GM18951 (cell line): ENCODE data around the gene SEZ6L.

Experiments
- POLR2A ChIP-seq: IDR thresholded peaks from 4 replicates; pipeline ENCODE4 v1.6.1; 2011; ENCODE audit warnings: mild to moderate bottlenecking; ENCODE audit not compliant: insufficient read length, insufficient read depth; ENCODE audit errors: extremely low read depth
- in situ Hi-C: fragments of 300-500 bp; cut with MboI; formaldehyde crosslinking; loops from one replicate; pipeline ENCODE4 v1.12.0; 2022; ENCODE audit warnings: low sequenced_read_pairs, mixed read lengths, inconsistent platforms; ENCODE audit not compliant: unreplicated experiment

The SEZ6L gene

GRCh38 chr22:26326803-26327202 is 157.5 kb downstream of the SEZ6L start:
- TF ChIP-seq POLR2A = no peak
- in situ Hi-C loops = no loop called here

- TF ChIP-seq POLR2A = no peak
- in situ Hi-C loops = no loop called here
These were observed 158.0 kb downstream of the SEZ6L start for GRCh38 chr22:26327306-26327705.

GRCh38 chr22:26328221-26328620 is 159.0 kb downstream of the SEZ6L start:
- in situ Hi-C loops = no loop called here
- TF ChIP-seq POLR2A = no peak

GRCh38 chr22:26330971-26331625 is 161.8 kb downstream of the SEZ6L start:
- TF ChIP-seq POLR2A = no peak
- in situ Hi-C loops = no loop called here

GRCh38 chr22:26333088-26333800 is 164.0 kb downstream of the SEZ6L start:
- in situ Hi-C loops = no loop called here
- TF ChIP-seq POLR2A = no peak

GRCh38 chr22:26334232-26334631 is 165.0 kb downstream of the SEZ6L start:
- in situ Hi-C loops = no loop called here

GRCh38 chr22:26336773-26337172 is 167.5 kb downstream of the SEZ6L start:
- TF ChIP-seq POLR2A = no peak

More at GRCh38 chr22:26334232-26334631, 165.0 kb downstream of the SEZ6L start:
- TF ChIP-seq POLR2A = no peak

GRCh38 chr22:26339755-26340154 is 170.5 kb downstream of the SEZ6L start:
- no peak for TF ChIP-seq POLR2A
- in situ Hi-C loops = no loop called here

More at GRCh38 chr22:26336773-26337172, 167.5 kb downstream of the SEZ6L start:
- in situ Hi-C loops = no loop called here

- TF ChIP-seq POLR2A = no peak
- in situ Hi-C loops = no loop called here
These were observed 173.6 kb downstream of the SEZ6L start for GRCh38 chr22:26342745-26343410.

- in situ Hi-C loops = no loop called here
- no peak for TF ChIP-seq POLR2A
These were observed 176.2 kb downstream of the SEZ6L start for GRCh38 chr22:26345496-26345895.

GRCh38 chr22:26348810-26349526 is 179.7 kb downstream of the SEZ6L start:
- in situ Hi-C loops = no loop called here
- TF ChIP-seq POLR2A = no peak

GRCh38 chr22:26354707-26355106 is 185.4 kb downstream of the SEZ6L start:
- in situ Hi-C loops = loop anchor here (25.0 kb wide), 1 partner anchor 108 kb away; no protein-coding TSS in a partner anchor
- no peak for TF ChIP-seq POLR2A

GRCh38 chr22:26357281-26357680 is 188.0 kb downstream of the SEZ6L start:
- in situ Hi-C loops = loop anchor here (25.0 kb wide), 1 partner anchor 105 kb away; no protein-coding TSS in a partner anchor
- TF ChIP-seq POLR2A = no peak
